Right atrium auricular region (tissue), 2 donors: ENCODE results near the gene NLK. TPM values are rescaled to one million over a fixed set of nuclear protein-coding genes. Genes with fewer than 3 reads are reported as not detected.

Experiments used
- DNase-seq: peaks from one replicate; pipeline ENCODE4 v3.0.0-alpha.2; 2019; ENCODE audit warnings: low spot score
- H3K27ac ChIP-seq, 2 donors: fragments of 200-600 bp; sonication (generic); 1 replicate in 1 of 2; 2 replicates in 1 of 2; pipeline ENCODE4 v1.5.1; 2016 to 2019
- H3K27me3 ChIP-seq, 2 donors: fragments of 200-600 bp; sonication (generic); one replicate each; pipeline versions ENCODE4 v1.5.1 to v1.6.0; 2017 to 2019
- H3K36me3 ChIP-seq: fragments of 200-600 bp; sonication (generic); one replicate; pipeline ENCODE4 v1.5.1; 2016
- H3K4me1 ChIP-seq, 2 donors: fragments of 200-600 bp; sonication (generic); one replicate each; pipeline versions ENCODE4 v1.5.1 to v1.6.0; 2017 to 2019
- H3K4me3 ChIP-seq, 2 donors: fragments of 200-600 bp; sonication (generic); 1 replicate in 1 of 2; 2 replicates in 1 of 2; pipeline ENCODE4 v1.5.1; 2017 to 2019; ENCODE audit warnings: mild to moderate bottlenecking in 1 of 2, moderate library complexity in 1 of 2
- H3K9me3 ChIP-seq, 2 donors: fragments of 200-600 bp; sonication (generic); one replicate each; pipeline ENCODE4 v1.5.1; 2019
- total RNA-seq, 2 donors: library from RNA; depleted of rRNA; stranded (reverse); fragments of >200 nt; gene quantifications; one replicate each; pipeline ENCODE4 v1.1.0, GENCODE V29; 2016
- TF ChIP-seq, protein P1 (sequence below), 2 donors: fragments of 200-600 bp; sonication (generic); IDR thresholded peaks; one replicate each; pipeline ENCODE4 v1.5.1; 2019; ENCODE audit warnings: antibody characterized with exemption in 2 of 2

NLK gene
- 10 to 100 TPM; 17.9 to 19.4 TPM for total RNA-seq

DNA sequence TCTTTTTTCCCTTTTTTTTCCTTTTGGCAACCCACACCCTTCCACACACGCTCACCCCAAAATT, at the start of gene NLK:
Gene NLK (plus strand): TSS at position 21 of the 64 bp plus-strand sequence. CDS start 197 bp downstream, outside the sequence.
- Histone ChIP-seq H3K4me1 (peaks cover 0 to 61% of the 10 kb centered on the region in 2 donors), H3K36me3 (no peaks in the 10 kb centered on the region), H3K4me3 (peak within 1 kb of the TSS; percentile 67 to 97), H3K27me3 (no peaks in the 10 kb centered on the region), H3K27ac (peak within 1 kb of the TSS; percentile 92 to 98), H3K9me3 (no peaks in the 10 kb centered on the region)
- DNase-seq: no peak
- TF ChIP-seq, protein P1, sequence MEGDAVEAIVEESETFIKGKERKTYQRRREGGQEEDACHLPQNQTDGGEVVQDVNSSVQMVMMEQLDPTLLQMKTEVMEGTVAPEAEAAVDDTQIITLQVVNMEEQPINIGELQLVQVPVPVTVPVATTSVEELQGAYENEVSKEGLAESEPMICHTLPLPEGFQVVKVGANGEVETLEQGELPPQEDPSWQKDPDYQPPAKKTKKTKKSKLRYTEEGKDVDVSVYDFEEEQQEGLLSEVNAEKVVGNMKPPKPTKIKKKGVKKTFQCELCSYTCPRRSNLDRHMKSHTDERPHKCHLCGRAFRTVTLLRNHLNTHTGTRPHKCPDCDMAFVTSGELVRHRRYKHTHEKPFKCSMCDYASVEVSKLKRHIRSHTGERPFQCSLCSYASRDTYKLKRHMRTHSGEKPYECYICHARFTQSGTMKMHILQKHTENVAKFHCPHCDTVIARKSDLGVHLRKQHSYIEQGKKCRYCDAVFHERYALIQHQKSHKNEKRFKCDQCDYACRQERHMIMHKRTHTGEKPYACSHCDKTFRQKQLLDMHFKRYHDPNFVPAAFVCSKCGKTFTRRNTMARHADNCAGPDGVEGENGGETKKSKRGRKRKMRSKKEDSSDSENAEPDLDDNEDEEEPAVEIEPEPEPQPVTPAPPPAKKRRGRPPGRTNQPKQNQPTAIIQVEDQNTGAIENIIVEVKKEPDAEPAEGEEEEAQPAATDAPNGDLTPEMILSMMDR (IDR thresholded peaks at IDR 0.05): no peak

DNA sequence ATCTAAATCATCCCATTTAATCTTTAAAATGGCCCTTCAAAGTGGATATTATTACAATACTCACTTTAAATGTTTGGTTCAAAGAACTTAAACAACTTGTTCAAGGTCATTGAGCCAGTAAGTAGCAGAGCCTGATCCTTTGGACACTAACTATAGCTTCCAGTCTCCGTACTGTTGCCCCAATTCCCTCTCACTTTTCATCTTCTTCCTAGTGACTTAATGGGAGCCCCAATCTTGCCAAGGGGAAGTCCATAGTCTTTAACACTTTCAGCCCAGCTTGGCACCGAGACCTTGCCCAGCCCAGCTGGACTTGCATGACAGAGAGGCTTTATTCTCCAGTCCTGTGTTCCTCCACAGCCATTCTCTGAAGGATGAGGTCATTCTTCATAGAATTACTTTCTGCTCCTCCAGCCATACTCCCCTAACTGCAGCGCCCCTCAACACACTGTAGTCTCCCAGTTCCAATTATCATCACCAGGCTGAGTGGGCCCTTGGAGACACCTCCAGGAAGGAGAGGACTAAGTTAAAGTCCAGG, 49.2 kb upstream of the NLK start:
- H3K27ac ChIP-seq: no peak overlapping the region
- TF ChIP-seq, protein P1 (IDR thresholded peaks at IDR 0.05): no peak
- no peaks in the 10 kb centered on the region for H3K4me1 ChIP-seq
- no peaks in the 10 kb centered on the region for H3K9me3 ChIP-seq
- no peaks in the 10 kb centered on the region for H3K27me3 ChIP-seq
- H3K4me3 ChIP-seq: no peak overlapping the region
- DNase-seq: no peak
- H3K36me3 ChIP-seq: no peaks in the 10 kb centered on the region

DNA sequence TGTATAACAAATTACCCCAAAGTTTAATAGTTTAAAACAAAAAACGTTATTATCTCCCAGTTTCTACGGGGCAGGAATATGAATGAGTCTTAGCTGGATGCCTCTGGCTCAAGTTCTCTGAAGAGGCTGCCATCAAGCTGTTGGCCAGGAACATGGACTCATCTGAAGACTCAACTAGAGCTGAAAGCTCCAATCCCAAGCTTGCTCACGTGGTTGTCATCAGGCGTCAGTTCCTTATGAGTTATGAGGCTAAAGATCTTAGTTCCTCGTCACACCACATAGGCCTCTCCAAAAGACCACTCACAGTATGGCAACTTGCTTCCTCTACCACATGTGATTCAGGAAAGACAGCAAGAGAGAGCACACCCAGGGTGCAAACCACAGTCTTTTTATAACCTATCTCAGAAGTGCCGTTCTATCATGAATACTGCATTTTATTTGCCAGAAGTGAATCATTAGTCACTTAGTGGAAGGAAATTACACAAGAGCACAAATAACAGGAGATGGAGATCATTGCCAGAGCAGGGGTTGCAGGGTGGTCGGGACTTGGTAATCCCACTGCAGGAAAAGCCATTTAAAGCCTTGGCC, 48.7 kb upstream of the NLK start:
- no peak for DNase-seq
- TF ChIP-seq, protein P1 (IDR thresholded peaks at IDR 0.05): no peak
- no peak overlapping the region for H3K4me3 ChIP-seq
- H3K27me3 ChIP-seq: no peaks in the 10 kb centered on the region
- H3K4me1 ChIP-seq: no peaks in the 10 kb centered on the region
- no peak overlapping the region for H3K27ac ChIP-seq
- no peaks in the 10 kb centered on the region for H3K9me3 ChIP-seq
- no peaks in the 10 kb centered on the region for H3K36me3 ChIP-seq

DNA sequence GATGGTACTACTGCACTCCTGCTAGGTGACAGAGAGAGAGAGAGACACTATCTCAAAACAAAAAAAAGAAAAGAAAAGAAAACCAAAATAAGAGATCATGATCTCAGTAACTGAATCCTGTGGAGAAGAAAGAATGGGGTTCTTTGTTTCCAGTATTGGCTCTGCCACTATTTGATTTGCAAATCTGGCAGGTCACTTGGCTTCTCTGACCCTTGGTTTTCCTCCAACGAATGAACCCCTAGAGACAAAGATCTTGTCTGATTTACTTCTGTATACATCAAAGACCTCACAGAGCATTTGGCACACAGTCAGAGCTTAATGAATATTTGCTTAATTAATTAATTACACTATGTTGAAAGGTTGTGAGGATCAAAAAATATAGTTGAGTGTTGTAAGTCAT, 47.9 kb upstream of the NLK start:
- Histone ChIP-seq H3K4me1 (no peaks in the 10 kb centered on the region), H3K27me3 (no peaks in the 10 kb centered on the region), H3K36me3 (no peaks in the 10 kb centered on the region), H3K4me3 (no peak overlapping the region), H3K9me3 (no peaks in the 10 kb centered on the region), H3K27ac (no peak overlapping the region)
- no peak for DNase-seq
- TF ChIP-seq, protein P1 (IDR thresholded peaks at IDR 0.05): no peak

DNA sequence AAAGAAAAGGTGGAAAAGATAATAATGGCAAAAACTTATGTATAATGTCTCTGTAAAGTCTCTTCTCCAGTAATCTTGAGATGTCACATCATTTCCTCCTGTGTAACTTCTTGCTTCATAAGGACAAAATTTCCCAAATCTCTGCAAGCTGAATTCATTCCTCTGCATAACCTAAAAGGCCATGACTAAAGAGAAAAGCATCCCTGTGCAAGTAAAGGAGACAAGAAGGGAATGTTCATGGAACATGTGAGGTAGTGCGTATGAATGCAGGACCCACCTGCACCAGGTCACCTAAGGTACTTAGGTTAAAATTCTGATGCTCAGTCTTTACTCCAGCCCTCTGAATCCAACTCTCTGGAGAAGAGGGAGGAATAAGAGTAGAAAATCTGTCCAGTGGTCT, 46.9 kb upstream of the NLK start:
- H3K9me3 ChIP-seq: no peaks in the 10 kb centered on the region
- DNase-seq: no peak
- no peak overlapping the region for H3K4me3 ChIP-seq
- H3K27ac ChIP-seq: no peak overlapping the region
- TF ChIP-seq, protein P1 (IDR thresholded peaks at IDR 0.05): no peak
- no peaks in the 10 kb centered on the region for H3K27me3 ChIP-seq
- H3K36me3 ChIP-seq: no peaks in the 10 kb centered on the region
- H3K4me1 ChIP-seq: no peaks in the 10 kb centered on the region
